NCI-H146 (cell line): ENCODE data around the gene DHODH.
"Not testable (repeated sequence)": the region's sequence is repeated elsewhere in the genome, so short reads cannot be mapped to it uniquely, and the experiment has no call there.

Experiments used
- DNase-seq: peaks from one replicate; lab custom pipeline; 2025; lab: John Stamatoyannopoulos, UW

DHODH gene

GRCh38 chr16:72008424-72009216 is at the start of gene DHODH:
DHODH (plus strand) TSS chr16:72008744; CDS start chr16:72008765, 21 bp downstream.
- DNase-seq, result peak; percentile 96

GRCh38 chr16:71961066-71962039 is 47.2 kb upstream of the DHODH start:
- peak; percentile 47 for DNase-seq

GRCh38 chr16:71963125-71963875 is 45.2 kb upstream of the DHODH start:
- no peak for DNase-seq

- DNase-seq, result no peak
Observed at GRCh38 chr16:71965223-71965622, 43.3 kb upstream of the DHODH start.

GRCh38 chr16:71966932-71967331 is 41.6 kb upstream of the DHODH start:
- no peak for DNase-seq

- no peak for DNase-seq
Observed at GRCh38 chr16:71969353-71969752, 39.2 kb upstream of the DHODH start.

- DNase-seq, result no peak
Observed at GRCh38 chr16:71971571-71971970, 37.0 kb upstream of the DHODH start.

- no peak for DNase-seq
Observed at GRCh38 chr16:71972356-71972755, 36.2 kb upstream of the DHODH start.

GRCh38 chr16:71973001-71973400 is 35.5 kb upstream of the DHODH start:
- no peak for DNase-seq

GRCh38 chr16:71974068-71974818 is 34.3 kb upstream of the DHODH start:
- no peak for DNase-seq

- no peak for DNase-seq
Observed at GRCh38 chr16:71985262-71985974, 23.1 kb upstream of the DHODH start.

- DNase-seq, result no peak
Observed at GRCh38 chr16:71986131-71986530, 22.4 kb upstream of the DHODH start.

GRCh38 chr16:71995038-71995437 is 13.5 kb upstream of the DHODH start:
- no peak for DNase-seq

- not testable (repeated sequence) for DNase-seq
Observed at GRCh38 chr16:71997578-71997977, 11.0 kb upstream of the DHODH start.

GRCh38 chr16:72001180-72001874 is 7.2 kb upstream of the DHODH start:
- DNase-seq, result peak; percentile 64

GRCh38 chr16:72002619-72003018 is 5.9 kb upstream of the DHODH start:
- no peak for DNase-seq

GRCh38 chr16:72008065-72008423 is 500 bp upstream of the DHODH start:
- not testable (repeated sequence) for DNase-seq

- DNase-seq, result no peak
Observed at GRCh38 chr16:72009779-72010178, 1.2 kb downstream of the DHODH start.

GRCh38 chr16:72012607-72013006 is 4.1 kb downstream of the DHODH start:
- DNase-seq, result no peak

- DNase-seq, result no peak
Observed at GRCh38 chr16:72013389-72013788, 4.8 kb downstream of the DHODH start.
